H9 (cell line): Measurements from ENCODE around the gene CAPN2. TPM values are rescaled to one million over a fixed set of nuclear protein-coding genes. Genes with fewer than 3 reads are reported as not detected.
"Not testable (repeated sequence)": the region's sequence is repeated elsewhere in the genome, so short reads cannot be mapped to it uniquely, and the experiment has no call there.

Source experiments
- DNase-seq: peaks from one replicate; pipeline ENCODE4 v3.0.0-alpha.2; 2017
- H2AFZ ChIP-seq: one replicate; pipeline ENCODE4 v1.6.1; 2013; ENCODE audit warnings: mild to moderate bottlenecking, low read length, control low read depth, moderate library complexity
- H2AK5ac ChIP-seq: 2 replicates; pipeline ENCODE4 v1.6.1; 2013; ENCODE audit warnings: low read length, control low read depth, mixed read lengths; ENCODE audit not compliant: insufficient read length
- H2BK120ac ChIP-seq: one replicate; pipeline ENCODE4 v1.6.1; 2013; ENCODE audit warnings: low read depth, mild to moderate bottlenecking, low read length, control low read depth, inconsistent platforms; ENCODE audit not compliant: poor library complexity, severe bottlenecking
- H2BK12ac ChIP-seq: 2 replicates; pipeline ENCODE4 v1.6.1; 2013; ENCODE audit warnings: low read length, control low read depth, mixed read lengths, low read depth; ENCODE audit not compliant: insufficient read length
- H2BK15ac ChIP-seq: 2 replicates; pipeline ENCODE4 v1.6.1; 2013; ENCODE audit warnings: low read depth, low read length, control low read depth
- H2BK20ac ChIP-seq: one replicate; pipeline ENCODE4 v1.6.1; 2013; ENCODE audit warnings: low read depth, mild to moderate bottlenecking, low read length, control low read depth, inconsistent platforms; ENCODE audit not compliant: poor library complexity, severe bottlenecking
- H2BK5ac ChIP-seq: 2 replicates; pipeline ENCODE4 v1.6.1; 2013; ENCODE audit warnings: low read length, control low read depth, mixed read lengths; ENCODE audit not compliant: insufficient read length
- H3K14ac ChIP-seq: 2 replicates; pipeline ENCODE4 v1.6.1; 2013; ENCODE audit warnings: low read length, control low read depth; ENCODE audit not compliant: insufficient read depth
- H3K18ac ChIP-seq: 2 replicates; pipeline ENCODE4 v1.6.1; 2013; ENCODE audit warnings: low read depth, mild to moderate bottlenecking, mixed read lengths, low read length, control low read depth; ENCODE audit not compliant: insufficient read length
- H3K23ac ChIP-seq: 2 replicates; pipeline ENCODE4 v1.6.1; 2013; ENCODE audit warnings: low read length, control low read depth, mixed read lengths, low read depth; ENCODE audit not compliant: insufficient read length
- H3K23me2 ChIP-seq: 2 replicates; pipeline ENCODE4 v1.6.1; 2013; ENCODE audit warnings: low read depth, mild to moderate bottlenecking, mixed read lengths, low read length, control low read depth; ENCODE audit not compliant: insufficient read length, poor library complexity, severe bottlenecking
- H3K27ac ChIP-seq: 2 replicates; pipeline ENCODE4 v1.5.1; 2013; ENCODE audit warnings: low read length, control low read depth, mixed read lengths, low read depth; ENCODE audit not compliant: insufficient read length
- H3K27me3 ChIP-seq: 2 replicates; pipeline ENCODE4 v1.6.1; 2013; ENCODE audit warnings: low read length, control low read depth, inconsistent platforms; ENCODE audit not compliant: insufficient read depth
- H3K4ac ChIP-seq: 2 replicates; pipeline ENCODE4 v1.6.1; 2013; ENCODE audit warnings: low read depth, mild to moderate bottlenecking, control low read depth, inconsistent platforms, low read length, moderate library complexity
- H3K4me1 ChIP-seq: 2 replicates; pipeline ENCODE4 v1.6.1; 2013; ENCODE audit warnings: low read length, control low read depth, inconsistent platforms; ENCODE audit not compliant: insufficient read depth
- H3K4me2 ChIP-seq: 2 replicates; pipeline ENCODE4 v1.6.1; 2013; ENCODE audit warnings: low read length, control low read depth, mixed read lengths; ENCODE audit not compliant: insufficient read length, insufficient read depth
- H3K56ac ChIP-seq: 2 replicates; pipeline ENCODE4 v1.6.1; 2013; ENCODE audit warnings: low read depth, mild to moderate bottlenecking, mixed read lengths, low read length, control low read depth; ENCODE audit not compliant: insufficient read length
- H3K79me1 ChIP-seq: 2 replicates; pipeline ENCODE4 v1.6.1; 2013; ENCODE audit warnings: low read depth, mild to moderate bottlenecking, moderate library complexity, low read length, control low read depth, inconsistent platforms; ENCODE audit not compliant: insufficient read depth, poor library complexity, severe bottlenecking
- H3K79me2 ChIP-seq: 2 replicates; pipeline ENCODE4 v1.6.1; 2013; ENCODE audit warnings: low read length, control low read depth, inconsistent platforms; ENCODE audit not compliant: insufficient read depth
- H3K9ac ChIP-seq: 2 replicates; pipeline ENCODE4 v1.6.1; 2013; ENCODE audit warnings: low read length, control low read depth, mixed read lengths; ENCODE audit not compliant: insufficient read length; ENCODE audit errors: extremely low read depth
- H3K9me3 ChIP-seq: one replicate; pipeline ENCODE4 v1.6.1; 2013; ENCODE audit warnings: low read depth, low read length, inconsistent platforms; ENCODE audit not compliant: control insufficient read depth
- H3T11ph ChIP-seq: one replicate; pipeline ENCODE4 v1.6.1; 2013; ENCODE audit warnings: mild to moderate bottlenecking, low read length, control low read depth, inconsistent platforms
- H4K20me1 ChIP-seq: one replicate; pipeline ENCODE4 v1.6.1; 2013; ENCODE audit not compliant: control insufficient read depth, insufficient read length, insufficient read depth
- H4K5ac ChIP-seq: 2 replicates; pipeline ENCODE4 v1.6.1; 2013; ENCODE audit warnings: low read depth, mild to moderate bottlenecking, mixed read lengths, low read length, control low read depth; ENCODE audit not compliant: insufficient read length
- H4K8ac ChIP-seq: replicated peaks from 2 replicates; pipeline ENCODE4 v1.6.1; 2013; ENCODE audit warnings: low read length, control low read depth, mixed read lengths, low read depth; ENCODE audit not compliant: insufficient read length
- H4K91ac ChIP-seq: 2 replicates; pipeline ENCODE4 v1.6.1; 2013; ENCODE audit warnings: low read depth, mild to moderate bottlenecking, moderate library complexity, mixed read lengths, low read length, control low read depth; ENCODE audit not compliant: insufficient read length
- H3K27ac Mint-ChIP-seq, 3 experiments: 2 replicates in 2 of 3; 3 replicates in 1 of 3; pipeline ENCODE4 v1.8.0; 2020 to 2021; ENCODE audit warnings: mixed read lengths in 3 of 3, mild to moderate bottlenecking in 1 of 3, moderate library complexity in 1 of 3
- H3K27me3 Mint-ChIP-seq: 2 replicates; pipeline ENCODE4 v1.8.0; 2021; ENCODE audit warnings: low read depth, mild to moderate bottlenecking, moderate library complexity, mixed read lengths
- H3K36me3 Mint-ChIP-seq, 3 experiments: 2 replicates in 2 of 3; 3 replicates in 1 of 3; pipeline ENCODE4 v1.8.0; 2020 to 2021; ENCODE audit warnings: low read depth in 3 of 3, mixed read lengths in 3 of 3; ENCODE audit not compliant: insufficient read depth in 1 of 3
- H3K4me1 Mint-ChIP-seq, 2 experiments: 2 replicates each; pipeline ENCODE4 v1.8.0; 2020; ENCODE audit warnings: mixed read lengths in 2 of 2
- H3K4me3 Mint-ChIP-seq, 2 experiments: 2 replicates in 1 of 2; 3 replicates in 1 of 2; pipeline ENCODE4 v1.8.0; 2020 to 2021; ENCODE audit warnings: mild to moderate bottlenecking in 2 of 2, mixed read lengths in 2 of 2, moderate library complexity in 1 of 2
- H3K9me3 Mint-ChIP-seq, 2 experiments: 2 replicates in 1 of 2; 3 replicates in 1 of 2; pipeline ENCODE4 v1.8.0; 2020; ENCODE audit warnings: mild to moderate bottlenecking in 2 of 2, mixed read lengths in 2 of 2, moderate library complexity in 1 of 2
- CTCF ChIP-seq: fragments of 200-600 bp; sonication (generic); conservative IDR thresholded peaks from 3 replicates; pipeline ENCODE4 v1.8.0; 2021; ENCODE audit warnings: antibody characterized with exemption, mild to moderate bottlenecking
- WGBS: extraction: QIAGEN DNeasy Blood & Tissue Kit; methylation state at CpG from one replicate; pipeline ENCODE4 v1.1.7; 2013; ENCODE audit warnings: missing lambda C conversion rate, low lambda C conversion rate, mixed read lengths; ENCODE audit not compliant: insufficient read length; ENCODE audit errors: extremely low coverage; 5-methylcytosine and 5-hydroxymethylcytosine counted together
- total RNA-seq: library from RNA; stranded (reverse); gene quantifications from 2 replicates; pipeline ENCODE4 v1.2.1, GENCODE V29; 2021

The CAPN2 gene
- total RNA-seq, 1 experiment from 2014 or later: 32.2 TPM

- H3K23me2 ChIP-seq: no peaks in the 10 kb centered on the region
- Mint-ChIP-seq H3K9me3 (no peaks in the 10 kb centered on the region), H3K27me3 (peaks cover under 1% of the 10 kb centered on the region), H3K36me3 (peaks cover 0 to 9% (median 8%) of the 10 kb centered on the region in 3 experiments; a peak in 3 of 7 replicates), H3K27ac (peak overlapping the region in 1 of 3 experiments; percentile 17; a peak in 2 of 7 replicates), H3K4me1 (peaks cover 6 to 17% of the 10 kb centered on the region in 2 experiments), H3K4me3 (no peak overlapping the region)
- no peaks in the 10 kb centered on the region for H3K27me3 ChIP-seq
- H3K4me1 ChIP-seq: 0 out of 2 replicates have a peak, but pooled peaks cover 3% of the 10 kb centered on the region
- no peak overlapping the region for H2AK5ac ChIP-seq
- H2BK20ac ChIP-seq: no peak overlapping the region
- no peaks in the 10 kb centered on the region for H4K20me1 ChIP-seq
- H4K5ac ChIP-seq: no peak overlapping the region
- H2BK120ac ChIP-seq: no peak overlapping the region
- no peak overlapping the region for H3K56ac ChIP-seq
- no peak for DNase-seq
- no peak overlapping the region for H3T11ph ChIP-seq
- no peaks in the 10 kb centered on the region for H3K79me1 ChIP-seq
- no peaks in the 10 kb centered on the region for H3K79me2 ChIP-seq
- no peak overlapping the region for H3K4me2 ChIP-seq
- H2BK5ac ChIP-seq: no peak overlapping the region
- H3K18ac ChIP-seq: no peak overlapping the region
- H2AFZ ChIP-seq: no peak overlapping the region
- no peak overlapping the region for H2BK15ac ChIP-seq
- H3K4ac ChIP-seq: no peak overlapping the region
- H3K9ac ChIP-seq: no peak overlapping the region
- H4K91ac ChIP-seq: no peak overlapping the region
- no peak overlapping the region for H2BK12ac ChIP-seq
- no peaks in the 10 kb centered on the region for H3K9me3 ChIP-seq
- no peak overlapping the region for H3K27ac ChIP-seq
- no peak overlapping the region for H3K14ac ChIP-seq
- H3K23ac ChIP-seq: no peak overlapping the region
- H4K8ac ChIP-seq: no peak overlapping the region
- no CpG with 5 or more reads among the region's 7 CpGs for WGBS
- TF ChIP-seq CTCF: no peak
These were observed 27.2 kb downstream of the CAPN2 start for GRCh38 chr1:223739366-223740037.

GRCh38 chr1:223740038-223740736 lies 27.8 kb downstream of the CAPN2 start:
- not testable (repeated sequence) for H3K14ac ChIP-seq, H3K27ac ChIP-seq, H2AK5ac ChIP-seq, H2BK12ac ChIP-seq, H3K56ac ChIP-seq, H2BK20ac ChIP-seq, H3K27me3 Mint-ChIP-seq, H3K27me3 ChIP-seq, H3K18ac ChIP-seq, H3K79me2 ChIP-seq, H2BK15ac ChIP-seq, H4K5ac ChIP-seq, H3K23me2 ChIP-seq, H3K9ac ChIP-seq, H2BK5ac ChIP-seq, H3K23ac ChIP-seq, H4K20me1 ChIP-seq, H2AFZ ChIP-seq, H3K9me3 Mint-ChIP-seq, H4K8ac ChIP-seq, H3K4ac ChIP-seq, H3K27ac Mint-ChIP-seq, H4K91ac ChIP-seq, H3K4me1 ChIP-seq, H3K9me3 ChIP-seq, DNase-seq, H2BK120ac ChIP-seq, H3T11ph ChIP-seq, H3K36me3 Mint-ChIP-seq, H3K79me1 ChIP-seq, H3K4me3 Mint-ChIP-seq, H3K4me2 ChIP-seq
- no CpG with 5 or more reads among the region's 10 CpGs for WGBS
- peaks cover 5 to 13% of the 10 kb centered on the region in 2 experiments for H3K4me1 Mint-ChIP-seq
